SHP77 (cell line): ENCODE data around the gene ATAD1.

Experiments used
- DNase-seq, 2 experiments: peaks; one replicate each; lab custom pipeline; 2025; lab: John Stamatoyannopoulos, UW

The ATAD1 gene

GRCh38 chr10:87715552-87716347, 102.3 kb downstream of the ATAD1 start:
- no peak for DNase-seq

GRCh38 chr10:87713707-87714106, 104.3 kb downstream of the ATAD1 start:
- DNase-seq = no peak

GRCh38 chr10:87712913-87713616, 105.0 kb downstream of the ATAD1 start:
- DNase-seq = no peak

- DNase-seq = no peak
Measured at GRCh38 chr10:87707254-87707653, 110.8 kb downstream of the ATAD1 start.

- DNase-seq = no peak
Measured at GRCh38 chr10:87706731-87707130, 111.3 kb downstream of the ATAD1 start.

- DNase-seq = no peak
Measured at GRCh38 chr10:87705339-87705738, 112.7 kb downstream of the ATAD1 start.

GRCh38 chr10:87703771-87704170, 114.3 kb downstream of the ATAD1 start:
- no peak for DNase-seq

- DNase-seq = no peak
Measured at GRCh38 chr10:87702973-87703294, 115.1 kb downstream of the ATAD1 start.

GRCh38 chr10:87702260-87702972, 115.6 kb downstream of the ATAD1 start:
- DNase-seq = no peak
